ENCODE data around the gene BCLAF1.

Gene BCLAF1

GRCh38 chr6:136324686-136325380, 35.2 kb upstream of the BCLAF1 start:
- DNase-seq (ENCODE audit: low spot score), result no peak

GRCh38 chr6:136323431-136324112, 33.9 kb upstream of the BCLAF1 start:
- no peak for TF ChIP-seq CTCF (IDR thresholded peaks at IDR 0.05; ENCODE audit: borderline replicate concordance, control extremely low read depth, extremely low read depth, insufficient read depth, missing control alignments)
- in situ Hi-C loops (cut with MboI; ENCODE audit: low sequenced_read_pairs, unreplicated experiment), result no loop called here
- no peak for DNase-seq (ENCODE audit: low spot score)

More at GRCh38 chr6:136324686-136325380, 35.2 kb upstream of the BCLAF1 start:
- no peak for TF ChIP-seq CTCF (IDR thresholded peaks at IDR 0.05; ENCODE audit: borderline replicate concordance, control extremely low read depth, extremely low read depth, insufficient read depth, missing control alignments)
- in situ Hi-C loops (cut with MboI; ENCODE audit: low sequenced_read_pairs, unreplicated experiment), result no loop called here

- DNase-seq (ENCODE audit: low spot score), result no peak
- in situ Hi-C loops (cut with MboI; ENCODE audit: low sequenced_read_pairs, unreplicated experiment), result no loop called here
- no peak for TF ChIP-seq CTCF (IDR thresholded peaks at IDR 0.05; ENCODE audit: borderline replicate concordance, control extremely low read depth, extremely low read depth, insufficient read depth, missing control alignments)
Measured at GRCh38 chr6:136319732-136320131, 30.1 kb upstream of the BCLAF1 start.

GRCh38 chr6:136318676-136319075, 29.0 kb upstream of the BCLAF1 start:
- DNase-seq (ENCODE audit: low spot score), result no peak
- in situ Hi-C loops (cut with MboI; ENCODE audit: low sequenced_read_pairs, unreplicated experiment), result no loop called here
- no peak for TF ChIP-seq CTCF (IDR thresholded peaks at IDR 0.05; ENCODE audit: borderline replicate concordance, control extremely low read depth, extremely low read depth, insufficient read depth, missing control alignments)

GRCh38 chr6:136317971-136318370, 28.3 kb upstream of the BCLAF1 start:
- no peak for DNase-seq (ENCODE audit: low spot score)
- in situ Hi-C loops (cut with MboI; ENCODE audit: low sequenced_read_pairs, unreplicated experiment), result no loop called here
- no peak for TF ChIP-seq CTCF (IDR thresholded peaks at IDR 0.05; ENCODE audit: borderline replicate concordance, control extremely low read depth, extremely low read depth, insufficient read depth, missing control alignments)

GRCh38 chr6:136317021-136317694, 27.5 kb upstream of the BCLAF1 start:
- DNase-seq (ENCODE audit: low spot score), result peak; percentile 57
- TF ChIP-seq CTCF (IDR thresholded peaks at IDR 0.05; ENCODE audit: borderline replicate concordance, control extremely low read depth, extremely low read depth, insufficient read depth, missing control alignments), result peak; percentile 47
- in situ Hi-C loops (cut with MboI; ENCODE audit: low sequenced_read_pairs, unreplicated experiment), result no loop called here
